Measurements from ENCODE around the gene CFAP251. TPM values are rescaled to one million over a fixed set of nuclear protein-coding genes. Genes with fewer than 3 reads are reported as not detected.

The CFAP251 gene
- total RNA-seq, 1 donor from 2014 or later: 0.91 TPM

- no peak for DNase-seq
- intact Hi-C loops (cut with micrococcal nuclease): no loop called here
- no peaks in the 10 kb centered on the region for H3K27me3 ChIP-seq (ENCODE audit: low read depth)
- TF ChIP-seq, protein P1, sequence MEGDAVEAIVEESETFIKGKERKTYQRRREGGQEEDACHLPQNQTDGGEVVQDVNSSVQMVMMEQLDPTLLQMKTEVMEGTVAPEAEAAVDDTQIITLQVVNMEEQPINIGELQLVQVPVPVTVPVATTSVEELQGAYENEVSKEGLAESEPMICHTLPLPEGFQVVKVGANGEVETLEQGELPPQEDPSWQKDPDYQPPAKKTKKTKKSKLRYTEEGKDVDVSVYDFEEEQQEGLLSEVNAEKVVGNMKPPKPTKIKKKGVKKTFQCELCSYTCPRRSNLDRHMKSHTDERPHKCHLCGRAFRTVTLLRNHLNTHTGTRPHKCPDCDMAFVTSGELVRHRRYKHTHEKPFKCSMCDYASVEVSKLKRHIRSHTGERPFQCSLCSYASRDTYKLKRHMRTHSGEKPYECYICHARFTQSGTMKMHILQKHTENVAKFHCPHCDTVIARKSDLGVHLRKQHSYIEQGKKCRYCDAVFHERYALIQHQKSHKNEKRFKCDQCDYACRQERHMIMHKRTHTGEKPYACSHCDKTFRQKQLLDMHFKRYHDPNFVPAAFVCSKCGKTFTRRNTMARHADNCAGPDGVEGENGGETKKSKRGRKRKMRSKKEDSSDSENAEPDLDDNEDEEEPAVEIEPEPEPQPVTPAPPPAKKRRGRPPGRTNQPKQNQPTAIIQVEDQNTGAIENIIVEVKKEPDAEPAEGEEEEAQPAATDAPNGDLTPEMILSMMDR (IDR thresholded peaks at IDR 0.05; ENCODE audit: borderline replicate concordance): no peak
- no peak overlapping the region for H3K27ac ChIP-seq (replicated peaks)
- no peaks in the 10 kb centered on the region for H3K36me3 ChIP-seq
- H3K4me1 ChIP-seq: no peaks in the 10 kb centered on the region
- H3K4me3 ChIP-seq: no peak overlapping the region
- no peaks in the 10 kb centered on the region for H3K9me3 ChIP-seq (replicated peaks)
These were observed 40.3 kb downstream of the CFAP251 start for GRCh38 chr12:121958541-121959240.

- Histone ChIP-seq H3K4me1 (peaks cover 8% of the 10 kb centered on the region), H3K36me3 (no peaks in the 10 kb centered on the region), H3K9me3 (replicated peaks) (no peaks in the 10 kb centered on the region), H3K27me3 (ENCODE audit: low read depth) (no peaks in the 10 kb centered on the region), H3K4me3 (no peak overlapping the region), H3K27ac (replicated peaks) (no peak overlapping the region)
- TF ChIP-seq, protein P1 (IDR thresholded peaks at IDR 0.05; ENCODE audit: borderline replicate concordance): no peak
- no peak for DNase-seq
- intact Hi-C loops (cut with micrococcal nuclease): no loop called here
These were observed 42.1 kb downstream of the CFAP251 start for GRCh38 chr12:121960541-121960940.

GRCh38 chr12:121961195-121961879 is 42.9 kb downstream of the CFAP251 start:
- TF ChIP-seq, protein P1 (IDR thresholded peaks at IDR 0.05; ENCODE audit: borderline replicate concordance): no peak
- Histone ChIP-seq H3K36me3 (no peaks in the 10 kb centered on the region), H3K4me1 (peaks cover 11% of the 10 kb centered on the region), H3K4me3 (no peak overlapping the region), H3K27ac (replicated peaks) (no peak overlapping the region), H3K9me3 (replicated peaks) (no peaks in the 10 kb centered on the region), H3K27me3 (ENCODE audit: low read depth) (no peaks in the 10 kb centered on the region)
- intact Hi-C loops (cut with micrococcal nuclease): no loop called here
- DNase-seq: no peak

DNA sequence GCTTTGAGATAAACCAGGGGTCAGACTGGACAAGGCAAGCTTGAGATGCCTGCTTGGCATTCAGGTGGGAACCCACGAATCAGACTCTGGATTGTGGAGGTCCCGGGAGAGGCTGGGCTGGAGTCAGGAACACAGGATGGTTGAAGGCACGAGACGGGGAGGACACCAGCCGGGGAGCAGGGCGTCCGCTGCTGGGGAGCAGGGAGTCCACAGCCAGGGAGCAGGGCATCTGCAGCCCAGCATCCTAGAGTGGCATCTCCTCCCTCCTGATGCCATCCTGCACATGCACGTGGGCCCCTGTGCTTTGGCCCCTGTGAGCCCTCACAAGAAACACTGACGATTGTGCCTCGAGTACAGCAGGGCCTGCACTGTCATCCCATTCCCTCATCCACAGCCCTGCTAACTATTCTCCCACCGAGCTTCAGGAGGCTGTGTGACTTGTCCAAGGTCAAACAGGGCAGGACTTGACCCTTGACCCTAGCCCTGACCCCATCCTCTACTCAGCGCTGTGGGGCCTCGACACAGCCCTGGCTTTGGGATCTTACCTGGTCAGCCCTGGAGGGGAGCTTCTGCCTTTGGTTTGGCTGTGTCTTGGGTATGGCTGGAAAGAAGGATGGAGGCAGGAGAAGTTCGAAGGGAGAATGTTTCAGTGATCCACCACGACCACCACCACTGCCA is 45.1 kb downstream of the CFAP251 start:
- intact Hi-C loops (cut with micrococcal nuclease): no loop called here
- TF ChIP-seq, protein P1 (IDR thresholded peaks at IDR 0.05; ENCODE audit: borderline replicate concordance): no peak
- peaks cover 15% of the 10 kb centered on the region for H3K4me1 ChIP-seq

GRCh38 chr12:121964813-121965643 is 46.6 kb downstream of the CFAP251 start:
- H3K4me1 ChIP-seq: peaks cover 15% of the 10 kb centered on the region
- H3K27ac ChIP-seq (replicated peaks): no peak overlapping the region
- H3K4me3 ChIP-seq: no peak overlapping the region
- intact Hi-C loops (cut with micrococcal nuclease): no loop called here
- no peaks in the 10 kb centered on the region for H3K36me3 ChIP-seq
- TF ChIP-seq, protein P1 (IDR thresholded peaks at IDR 0.05; ENCODE audit: borderline replicate concordance): no peak
- H3K27me3 ChIP-seq (ENCODE audit: low read depth): no peaks in the 10 kb centered on the region
- H3K9me3 ChIP-seq (replicated peaks): no peaks in the 10 kb centered on the region
- no peak for DNase-seq

More for the DNA sequence above, 45.1 kb downstream of the CFAP251 start:
- Histone ChIP-seq H3K27me3 (ENCODE audit: low read depth) (no peaks in the 10 kb centered on the region), H3K4me3 (no peak overlapping the region), H3K27ac (replicated peaks) (no peak overlapping the region), H3K36me3 (no peaks in the 10 kb centered on the region), H3K9me3 (replicated peaks) (no peaks in the 10 kb centered on the region)
- no peak for DNase-seq

Data from left ventricle myocardium inferior (tissue), 1 donor.